ENCODE results near the gene PUS1.

The PUS1 gene

DNA sequence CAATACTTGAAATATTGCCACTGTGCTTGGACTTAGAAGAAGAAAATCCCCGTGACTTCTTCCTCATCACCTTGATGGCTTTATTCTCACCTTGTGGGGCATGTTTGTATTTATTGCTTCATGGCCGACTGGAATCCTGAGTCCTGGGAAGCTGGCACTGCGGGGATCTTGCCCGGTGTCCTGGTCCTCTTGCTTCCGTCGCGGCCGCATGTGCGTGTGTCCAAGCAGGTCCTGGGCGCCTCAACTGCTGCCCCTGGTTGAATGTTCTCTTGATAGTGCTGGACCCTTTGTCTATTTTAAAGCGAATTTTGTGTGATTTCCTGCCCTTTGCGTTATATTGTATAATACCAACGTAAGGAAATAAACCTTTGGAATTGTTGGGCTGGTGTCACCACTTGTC, 6.3 kb upstream of the PUS1 start:
- DNase-seq (ENCODE audit: extremely low spot score): no peak
- POLR2A ChIA-PET: no interaction called here
- no peak for TF ChIP-seq BHLHE40 (IDR thresholded peaks at IDR 0.05; ENCODE audit: borderline replicate concordance)
- TF ChIP-seq ARNT (IDR thresholded peaks at IDR 0.05): no peak
- TF ChIP-seq NFRKB (IDR thresholded peaks at IDR 0.05): no peak
- no peak for TF ChIP-seq FOXM1 (IDR thresholded peaks at IDR 0.05; ENCODE audit: borderline replicate concordance)
- TF ChIP-seq, protein P1, sequence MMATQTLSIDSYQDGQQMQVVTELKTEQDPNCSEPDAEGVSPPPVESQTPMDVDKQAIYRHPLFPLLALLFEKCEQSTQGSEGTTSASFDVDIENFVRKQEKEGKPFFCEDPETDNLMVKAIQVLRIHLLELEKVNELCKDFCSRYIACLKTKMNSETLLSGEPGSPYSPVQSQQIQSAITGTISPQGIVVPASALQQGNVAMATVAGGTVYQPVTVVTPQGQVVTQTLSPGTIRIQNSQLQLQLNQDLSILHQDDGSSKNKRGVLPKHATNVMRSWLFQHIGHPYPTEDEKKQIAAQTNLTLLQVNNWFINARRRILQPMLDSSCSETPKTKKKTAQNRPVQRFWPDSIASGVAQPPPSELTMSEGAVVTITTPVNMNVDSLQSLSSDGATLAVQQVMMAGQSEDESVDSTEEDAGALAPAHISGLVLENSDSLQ (IDR thresholded peaks at IDR 0.05): no peak
- no peak for TF ChIP-seq ZNF384 (IDR thresholded peaks at IDR 0.05)
- TF ChIP-seq FOXK2 (IDR thresholded peaks at IDR 0.05): no peak
- no peak for TF ChIP-seq SP1 (IDR thresholded peaks at IDR 0.05)
- CTCF ChIA-PET: no interaction called here

GRCh38 chr12:131923260-131923659, 5.8 kb upstream of the PUS1 start:
- CTCF ChIA-PET: no interaction called here
- no peak for TF ChIP-seq L3MBTL2 (conservative IDR thresholded peaks at IDR 0.05)
- no peak for DNase-seq (ENCODE audit: extremely low spot score)
- POLR2A ChIA-PET: no interaction called here

DNA sequence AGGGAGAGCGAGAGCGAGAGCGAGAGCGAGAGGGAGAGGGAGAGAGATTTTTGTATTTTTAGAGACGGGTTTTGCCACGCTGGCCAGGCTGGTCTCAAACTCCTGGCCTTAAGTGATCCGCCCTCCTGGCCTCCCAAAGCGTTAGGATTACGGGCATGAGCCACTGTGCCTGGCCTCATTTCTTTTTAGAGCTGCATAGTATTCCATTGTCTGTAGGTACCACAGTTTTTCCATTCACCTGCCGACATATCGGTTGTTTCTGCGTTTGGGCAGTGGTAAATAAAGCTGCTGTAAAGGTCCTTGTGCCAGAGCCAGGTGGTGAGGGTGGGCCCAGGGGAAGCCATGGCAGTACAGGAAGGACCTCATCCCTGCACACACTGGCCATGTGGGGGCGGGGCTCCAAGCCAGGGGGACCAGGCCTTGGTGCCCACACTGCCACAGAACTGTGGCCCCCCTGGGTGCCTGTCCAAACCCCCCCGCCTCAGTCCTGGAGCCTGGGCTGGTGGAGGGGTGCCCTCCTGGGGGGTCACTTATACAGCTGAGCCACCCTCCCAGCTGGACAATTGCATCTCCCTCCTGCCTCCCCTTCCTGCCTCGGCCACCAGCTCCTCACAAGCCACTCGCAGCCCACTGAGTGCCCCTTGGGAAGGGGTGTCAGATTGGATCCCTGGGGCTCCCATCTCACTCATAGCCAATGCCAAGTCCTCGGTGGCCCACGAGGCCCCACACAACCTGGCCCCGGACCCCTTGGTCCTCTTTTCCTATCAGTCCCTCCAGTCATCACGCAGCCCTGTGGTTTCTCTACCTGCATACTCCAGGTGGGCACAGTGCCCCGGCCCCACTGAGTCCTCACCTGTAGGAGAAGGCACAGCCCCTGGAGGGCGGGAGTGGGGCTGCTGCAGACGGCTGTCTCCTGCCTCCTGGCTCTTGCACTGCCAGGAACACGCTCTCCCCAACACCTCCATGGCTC, 1.7 kb upstream of the PUS1 start:
- POLR2A ChIA-PET: interaction anchor here (0.5 kb wide), 1 partner anchor 24 kb away, joined by 3 read pairs; no protein-coding TSS in a partner anchor
- TF ChIP-seq CTBP1 (IDR thresholded peaks at IDR 0.05; ENCODE audit: borderline replicate concordance) (no peak), ELF4 (IDR thresholded peaks at IDR 0.05) (no peak), SP1 (IDR thresholded peaks at IDR 0.05) (no peak), LEF1 (IDR thresholded peaks at IDR 0.05; ENCODE audit: borderline replicate concordance) (no peak), NFRKB (IDR thresholded peaks at IDR 0.05) (no peak), ARNT (IDR thresholded peaks at IDR 0.05) (no peak), BHLHE40 (IDR thresholded peaks at IDR 0.05; ENCODE audit: borderline replicate concordance) (no peak)
- TF ChIP-seq, protein P1 (IDR thresholded peaks at IDR 0.05): no peak
- no peak for DNase-seq (ENCODE audit: extremely low spot score)
- CTCF ChIA-PET: no interaction called here

DNA sequence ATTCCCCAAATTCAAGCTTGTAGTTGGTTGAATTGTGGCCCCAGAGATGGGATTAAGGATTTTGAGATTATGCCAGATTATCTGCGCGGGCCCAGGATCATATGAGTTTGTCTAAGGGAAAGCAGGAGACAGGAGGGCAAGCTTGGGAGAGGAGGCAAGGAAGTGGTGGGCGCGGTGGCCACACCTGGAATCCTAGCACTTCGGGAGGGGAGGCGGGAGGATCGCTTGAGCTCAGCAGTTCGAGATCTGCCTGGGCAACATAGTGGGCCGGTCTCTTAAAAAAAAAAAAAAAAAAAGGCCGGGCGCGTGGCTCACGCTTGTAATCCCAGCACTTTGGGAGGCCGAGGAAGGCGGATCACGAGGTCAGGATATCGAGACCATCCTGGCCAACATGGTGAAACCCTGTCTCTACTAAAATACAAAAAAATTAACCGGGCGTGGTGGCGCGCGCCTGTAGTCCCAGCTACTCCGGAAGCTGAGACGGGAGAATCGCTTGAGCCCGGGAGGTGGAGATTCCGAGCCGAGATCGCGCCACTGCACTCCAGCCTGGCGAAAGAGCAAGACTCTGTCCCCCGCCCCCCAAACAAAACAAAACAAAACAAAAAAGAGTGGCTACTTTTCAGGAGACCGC, 881 bp upstream of the PUS1 start:
- DNase-seq (ENCODE audit: extremely low spot score): no peak
- CTCF ChIA-PET: no interaction called here
- POLR2A ChIA-PET: interaction anchor here (0.5 to 0.6 kb wide), 2 partner anchors 21 to 23 kb away, joined by 3 read pairs; partner anchors contain the start of gene EP400

GRCh38 chr12:131929581-131930456, 743 bp downstream of the PUS1 start:
- POLR2A ChIA-PET: interaction anchor here (0.8 to 1.5 kb wide), 4 partner anchors 15 to 95 kb away, joined by 3 to 9 read pairs (median 3); partner anchors contain the start of gene EP400
- no peak for DNase-seq (ENCODE audit: extremely low spot score)
- no peak for TF ChIP-seq L3MBTL2 (conservative IDR thresholded peaks at IDR 0.05)
- TF ChIP-seq, protein P1 (IDR thresholded peaks at IDR 0.05): no peak
- CTCF ChIA-PET: no interaction called here

More for the DNA sequence above, 881 bp upstream of the PUS1 start:
- TF ChIP-seq L3MBTL2 (conservative IDR thresholded peaks at IDR 0.05) (no peak), FOXM1 (IDR thresholded peaks at IDR 0.05; ENCODE audit: borderline replicate concordance) (no peak), ZNF384 (IDR thresholded peaks at IDR 0.05) (peak; percentile 85), TARDBP (IDR thresholded peaks at IDR 0.05) (no peak), FOXA1 (IDR thresholded peaks at IDR 0.05) (no peak), SUZ12 (IDR thresholded peaks at IDR 0.05) (no peak), CTBP1 (IDR thresholded peaks at IDR 0.05; ENCODE audit: borderline replicate concordance) (no peak), FOXK2 (IDR thresholded peaks at IDR 0.05) (no peak)

- CTCF ChIA-PET: no interaction called here
- DNase-seq (ENCODE audit: extremely low spot score): no peak
- POLR2A ChIA-PET: interaction anchor here (0.8 to 1.5 kb wide), 3 partner anchors 15 to 70 kb away, joined by 3 to 9 read pairs (median 3); partner anchors contain the start of gene EP400
- TF ChIP-seq HDGF (IDR thresholded peaks at IDR 0.05; ENCODE audit: borderline replicate concordance) (no peak), FOXA1 (IDR thresholded peaks at IDR 0.05) (no peak), BHLHE40 (IDR thresholded peaks at IDR 0.05; ENCODE audit: borderline replicate concordance) (no peak), ARNT (IDR thresholded peaks at IDR 0.05) (no peak), SUZ12 (IDR thresholded peaks at IDR 0.05) (no peak), NFRKB (IDR thresholded peaks at IDR 0.05) (no peak), ELF4 (IDR thresholded peaks at IDR 0.05) (no peak), CTBP1 (IDR thresholded peaks at IDR 0.05; ENCODE audit: borderline replicate concordance) (no peak)
These were observed 1.4 kb downstream of the PUS1 start for GRCh38 chr12:131930510-131930909.

Data from HEK293T (cell line).